ENCODE data around the gene CITED1. TPM values are rescaled to one million over a fixed set of nuclear protein-coding genes. Genes with fewer than 3 reads are reported as not detected.

CITED1 gene
- total and polyA plus RNA-seq, 5 experiments from 2014 or later, result not detected

GRCh38 chrX:72273718-72274117, 32.0 kb downstream of the CITED1 start:
- H3K36me3 Mint-ChIP-seq, result peaks cover 5 to 63% (median 19%) of the 10 kb centered on the region in 3 donors

GRCh38 chrX:72272868-72273267, 32.8 kb downstream of the CITED1 start:
- POLR2A ChIA-PET, result no interaction called here
- peaks cover 5 to 69% (median 20%) of the 10 kb centered on the region in 3 donors for H3K36me3 Mint-ChIP-seq
- peak overlapping the region in 3 of 10 donors; percentile 10 to 74 (median 20) for H3K27ac Mint-ChIP-seq
- H3K9me3 Mint-ChIP-seq, result no peaks in the 10 kb centered on the region
- H3K4me1 Mint-ChIP-seq, result peaks cover 12 to 43% (median 36%) of the 10 kb centered on the region in 4 donors
- DNase-seq (no peak), ATAC-seq (no peak)
- no peak overlapping the region for H3K4me3 Mint-ChIP-seq
- H3K27me3 Mint-ChIP-seq, result no peaks in the 10 kb centered on the region

More at GRCh38 chrX:72273718-72274117, 32.0 kb downstream of the CITED1 start:
- Mint-ChIP-seq H3K4me3 (peak overlapping the region in 6 of 10 donors; percentile 8 to 89 (median 42)), H3K9me3 (no peaks in the 10 kb centered on the region), H3K27me3 (no peaks in the 10 kb centered on the region), H3K4me1 (peaks cover 12 to 43% (median 36%) of the 10 kb centered on the region in 4 donors), H3K27ac (peak overlapping the region in 8 of 10 donors; percentile 9 to 90 (median 78))
- DNase-seq (no peak), ATAC-seq (no peak)
- POLR2A ChIA-PET, result no interaction called here

GRCh38 chrX:72271812-72272211, 33.9 kb downstream of the CITED1 start:
- ATAC-seq, result no peak

GRCh38 chrX:72271091-72271788, 34.5 kb downstream of the CITED1 start:
- POLR2A ChIA-PET, result no interaction called here
- Mint-ChIP-seq H3K36me3 (peaks cover 5 to 74% (median 24%) of the 10 kb centered on the region in 3 donors), H3K9me3 (no peaks in the 10 kb centered on the region), H3K4me3 (no peak overlapping the region), H3K4me1 (peaks cover 12 to 43% (median 36%) of the 10 kb centered on the region in 4 donors), H3K27ac (peak overlapping the region in 5 of 10 donors; percentile 45 to 77 (median 54)), H3K27me3 (no peaks in the 10 kb centered on the region)
- ATAC-seq (no peak), DNase-seq (no peak)

More at GRCh38 chrX:72271812-72272211, 33.9 kb downstream of the CITED1 start:
- POLR2A ChIA-PET, result no interaction called here
- peaks cover 12 to 43% (median 36%) of the 10 kb centered on the region in 4 donors for H3K4me1 Mint-ChIP-seq
- no peak for DNase-seq
- no peaks in the 10 kb centered on the region for H3K27me3 Mint-ChIP-seq
- H3K27ac Mint-ChIP-seq, result peak overlapping the region in 7 of 10 donors; percentile 28 to 83 (median 54)
- H3K9me3 Mint-ChIP-seq, result no peaks in the 10 kb centered on the region
- peaks cover 5 to 74% (median 24%) of the 10 kb centered on the region in 3 donors for H3K36me3 Mint-ChIP-seq
- no peak overlapping the region for H3K4me3 Mint-ChIP-seq

- POLR2A ChIA-PET, result no interaction called here
- H3K9me3 Mint-ChIP-seq, result no peaks in the 10 kb centered on the region
- H3K4me1 Mint-ChIP-seq, result peaks cover 10 to 35% (median 30%) of the 10 kb centered on the region in 4 donors
- peak overlapping the region in 4 of 10 donors; percentile 15 to 66 (median 52) for H3K27ac Mint-ChIP-seq
- DNase-seq, result no peak
- no peak overlapping the region for H3K4me3 Mint-ChIP-seq
- H3K36me3 Mint-ChIP-seq, result peaks cover 5 to 69% (median 24%) of the 10 kb centered on the region in 3 donors
- ATAC-seq, result no peak
- H3K27me3 Mint-ChIP-seq, result no peaks in the 10 kb centered on the region
Measured at GRCh38 chrX:72270316-72270866, 35.3 kb downstream of the CITED1 start.

GRCh38 chrX:72269671-72270251, 36.0 kb downstream of the CITED1 start:
- no peak for DNase-seq
- H3K27me3 Mint-ChIP-seq, result no peaks in the 10 kb centered on the region

GRCh38 chrX:72268597-72269365, 36.9 kb downstream of the CITED1 start:
- Mint-ChIP-seq H3K4me1 (peaks cover 3 to 18% (median 13%) of the 10 kb centered on the region in 4 donors), H3K4me3 (no peak overlapping the region), H3K9me3 (no peaks in the 10 kb centered on the region), H3K27me3 (no peaks in the 10 kb centered on the region), H3K36me3 (peaks cover 3 to 53% (median 14%) of the 10 kb centered on the region in 3 donors), H3K27ac (peak overlapping the region in 5 of 10 donors; percentile 28 to 80 (median 56))
- DNase-seq, result no peak
- POLR2A ChIA-PET, result interaction anchor here (0.9 kb wide), 1 partner anchor 8 kb away, joined by 4 read pairs; the partner anchor contains the start of gene RPS4X
- ATAC-seq, result no peak

More at GRCh38 chrX:72269671-72270251, 36.0 kb downstream of the CITED1 start:
- Mint-ChIP-seq H3K9me3 (no peaks in the 10 kb centered on the region), H3K27ac (peak overlapping the region in 8 of 10 donors; percentile 17 to 76 (median 62)), H3K4me3 (no peak overlapping the region), H3K4me1 (peaks cover 10 to 28% (median 23%) of the 10 kb centered on the region in 4 donors), H3K36me3 (peaks cover 5 to 63% (median 20%) of the 10 kb centered on the region in 3 donors)
- POLR2A ChIA-PET, result no interaction called here
- peak in 1 of 2 donors; percentile 37 for ATAC-seq

GRCh38 chrX:72265263-72265662, 40.5 kb downstream of the CITED1 start:
- Mint-ChIP-seq H3K4me3 (no peak overlapping the region), H3K9me3 (no peaks in the 10 kb centered on the region), H3K4me1 (peaks cover 3 to 14% (median 8%) of the 10 kb centered on the region in 4 donors), H3K27ac (peak overlapping the region in 2 of 10 donors; percentile 29 to 53), H3K36me3 (peaks cover 0 to 24% (median 5%) of the 10 kb centered on the region in 3 donors), H3K27me3 (no peaks in the 10 kb centered on the region)
- no peak for ATAC-seq
- no peak for DNase-seq
- POLR2A ChIA-PET, result no interaction called here

GRCh38 chrX:72262077-72262476, 43.6 kb downstream of the CITED1 start:
- Mint-ChIP-seq H3K4me1 (peaks cover 0 to 14% (median 8%) of the 10 kb centered on the region in 4 donors), H3K4me3 (peak overlapping the region in 1 of 10 donors; percentile 22), H3K36me3 (peaks cover 0 to 3% (median 0%) of the 10 kb centered on the region in 3 donors), H3K27ac (peak overlapping the region in 4 of 10 donors; percentile 19 to 81 (median 52)), H3K27me3 (peaks cover 0 to 3% (median 0%) of the 10 kb centered on the region in 5 donors), H3K9me3 (no peaks in the 10 kb centered on the region)
- POLR2A ChIA-PET, result no interaction called here
- DNase-seq, result no peak
- no peak for ATAC-seq

GRCh38 chrX:72260448-72260847, 45.3 kb downstream of the CITED1 start:
- DNase-seq (no peak), ATAC-seq (no peak)
- no peak overlapping the region for H3K4me3 Mint-ChIP-seq
- POLR2A ChIA-PET, result no interaction called here
- no peak overlapping the region for H3K27ac Mint-ChIP-seq
- H3K36me3 Mint-ChIP-seq, result peaks cover 0 to 3% (median 0%) of the 10 kb centered on the region in 3 donors
- H3K4me1 Mint-ChIP-seq, result peaks cover 0 to 18% (median 10%) of the 10 kb centered on the region in 4 donors
- H3K9me3 Mint-ChIP-seq, result no peaks in the 10 kb centered on the region
- peaks cover 0 to 9% (median 2%) of the 10 kb centered on the region in 5 donors for H3K27me3 Mint-ChIP-seq

- POLR2A ChIA-PET, result no interaction called here
- peaks cover 0 to 3% (median 0%) of the 10 kb centered on the region in 3 donors for H3K36me3 Mint-ChIP-seq
- DNase-seq (no peak), ATAC-seq (no peak)
- H3K4me1 Mint-ChIP-seq, result peaks cover 0 to 19% (median 12%) of the 10 kb centered on the region in 4 donors
- H3K27ac Mint-ChIP-seq, result no peak overlapping the region
- H3K27me3 Mint-ChIP-seq, result peaks cover 11 to 24% (median 14%) of the 10 kb centered on the region in 5 donors
- no peak overlapping the region for H3K4me3 Mint-ChIP-seq
- no peaks in the 10 kb centered on the region for H3K9me3 Mint-ChIP-seq
Measured at GRCh38 chrX:72258174-72258573, 47.5 kb downstream of the CITED1 start.

- no peaks in the 10 kb centered on the region for H3K9me3 Mint-ChIP-seq
- no peak for ATAC-seq
- H3K36me3 Mint-ChIP-seq, result peaks cover 0 to 3% (median 2%) of the 10 kb centered on the region in 3 donors
- H3K27me3 Mint-ChIP-seq, result peaks cover 14 to 30% (median 22%) of the 10 kb centered on the region in 5 donors
- POLR2A ChIA-PET, result no interaction called here
- peak overlapping the region in 3 of 10 donors; percentile 34 to 49 (median 49) for H3K4me3 Mint-ChIP-seq
- DNase-seq, result no peak
- no peak overlapping the region for H3K27ac Mint-ChIP-seq
- H3K4me1 Mint-ChIP-seq, result peaks cover 0 to 8% (median 3%) of the 10 kb centered on the region in 4 donors
Measured at GRCh38 chrX:72255864-72256263, 49.9 kb downstream of the CITED1 start.
